Brain microvascular endothelial cell (primary cell): ENCODE measurements around the gene XAGE3.
"Not testable (repeated sequence)": the region's sequence is repeated elsewhere in the genome, so short reads cannot be mapped to it uniquely, and the experiment has no call there.

Experiments
- DNase-seq: peaks from one replicate; pipeline ENCODE4 v3.0.0-alpha.2; 2020
- H3K27ac ChIP-seq: fragments of 250-450 bp; sonication (Bioruptor Pico); 2 replicates; pipeline ENCODE4 v1.5.1; 2020; ENCODE audit warnings: mild to moderate bottlenecking, moderate library complexity
- H3K27me3 ChIP-seq: fragments of 250-450 bp; sonication (Bioruptor Pico); replicated peaks from 2 replicates; pipeline ENCODE4 v1.5.1; 2020; ENCODE audit warnings: mild to moderate bottlenecking
- H3K36me3 ChIP-seq: fragments of 250-450 bp; sonication (Bioruptor Pico); replicated peaks from 2 replicates; pipeline ENCODE4 v1.5.1; 2020; ENCODE audit warnings: mild to moderate bottlenecking
- H3K4me3 ChIP-seq: 2 replicates; pipeline ENCODE4 v1.5.1; 2011; ENCODE audit warnings: low read depth, mild to moderate bottlenecking, control low read depth, low read length, moderate library complexity
- in situ Hi-C: cut with HindIII; loops from 2 replicates; pipeline ENCODE4 v1.10.0; 2017; ENCODE audit warnings: low sequenced_read_pairs, low pct_ligation_motif_present
- TF ChIP-seq, protein P1 (sequence below): IDR thresholded peaks from 2 replicates; pipeline ENCODE4 v1.5.1; 2011; ENCODE audit warnings: low read depth, mild to moderate bottlenecking, moderate library complexity, low read length, control low read depth, inconsistent platforms; ENCODE audit errors: missing control alignments

XAGE3 gene, protein sequence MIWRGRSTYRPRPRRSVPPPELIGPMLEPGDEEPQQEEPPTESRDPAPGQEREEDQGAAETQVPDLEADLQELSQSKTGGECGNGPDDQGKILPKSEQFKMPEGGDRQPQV

DNA sequence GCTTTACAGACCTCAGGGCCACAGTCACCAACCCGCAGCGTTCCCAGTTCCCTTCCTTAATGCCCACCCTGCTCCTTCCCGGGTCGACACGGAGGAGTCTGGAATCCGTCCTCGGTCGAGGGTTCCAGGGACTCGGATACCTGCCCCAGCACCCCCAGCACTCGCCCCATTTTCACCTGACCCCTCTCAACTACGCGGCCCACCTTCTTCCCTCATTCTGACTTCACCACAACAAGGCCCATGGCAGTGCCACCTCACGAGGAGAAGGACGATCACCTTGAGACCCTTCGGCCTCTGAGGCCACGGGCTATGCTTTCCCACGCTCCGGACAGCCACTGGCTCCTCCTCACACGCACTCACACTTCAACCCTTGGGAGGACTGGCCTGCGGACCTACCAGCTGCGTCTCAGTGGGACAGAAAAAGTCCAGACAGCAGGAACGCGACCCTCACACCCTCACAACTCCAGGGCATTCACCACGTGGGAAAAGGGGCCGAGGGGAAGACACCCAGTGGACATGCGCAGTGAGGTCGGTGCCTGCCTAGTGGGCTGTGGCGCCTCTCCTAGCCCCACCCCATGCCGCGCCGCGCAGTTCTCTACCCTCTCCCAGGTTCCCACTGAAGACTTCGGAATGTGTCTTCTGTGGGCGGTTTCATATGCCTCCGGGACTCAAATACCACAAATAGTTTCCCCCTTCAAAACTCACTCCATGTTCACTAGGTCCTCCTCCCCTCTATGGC, at the start of gene XAGE3:
TSS of gene XAGE3 (minus strand) at position 474 of the 739 bp plus-strand sequence. CDS start 950 bp downstream, outside the sequence.
- no peak for DNase-seq
- Histone ChIP-seq H3K36me3 (no peaks in the 10 kb centered on the region), H3K27me3 (no peaks in the 10 kb centered on the region), H3K4me3 (no peak within 1 kb of the TSS), H3K27ac (no peak within 1 kb of the TSS)
- TF ChIP-seq, protein P1, sequence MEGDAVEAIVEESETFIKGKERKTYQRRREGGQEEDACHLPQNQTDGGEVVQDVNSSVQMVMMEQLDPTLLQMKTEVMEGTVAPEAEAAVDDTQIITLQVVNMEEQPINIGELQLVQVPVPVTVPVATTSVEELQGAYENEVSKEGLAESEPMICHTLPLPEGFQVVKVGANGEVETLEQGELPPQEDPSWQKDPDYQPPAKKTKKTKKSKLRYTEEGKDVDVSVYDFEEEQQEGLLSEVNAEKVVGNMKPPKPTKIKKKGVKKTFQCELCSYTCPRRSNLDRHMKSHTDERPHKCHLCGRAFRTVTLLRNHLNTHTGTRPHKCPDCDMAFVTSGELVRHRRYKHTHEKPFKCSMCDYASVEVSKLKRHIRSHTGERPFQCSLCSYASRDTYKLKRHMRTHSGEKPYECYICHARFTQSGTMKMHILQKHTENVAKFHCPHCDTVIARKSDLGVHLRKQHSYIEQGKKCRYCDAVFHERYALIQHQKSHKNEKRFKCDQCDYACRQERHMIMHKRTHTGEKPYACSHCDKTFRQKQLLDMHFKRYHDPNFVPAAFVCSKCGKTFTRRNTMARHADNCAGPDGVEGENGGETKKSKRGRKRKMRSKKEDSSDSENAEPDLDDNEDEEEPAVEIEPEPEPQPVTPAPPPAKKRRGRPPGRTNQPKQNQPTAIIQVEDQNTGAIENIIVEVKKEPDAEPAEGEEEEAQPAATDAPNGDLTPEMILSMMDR: no peak
- in situ Hi-C loops: no loop called here

GRCh38 chrX:52914704-52915103, 46.8 kb upstream of the XAGE3 start:
- H3K27me3 ChIP-seq, H3K27ac ChIP-seq, DNase-seq, H3K36me3 ChIP-seq, H3K4me3 ChIP-seq, in situ Hi-C loops: not testable (repeated sequence)

GRCh38 chrX:52913681-52914080, 45.8 kb upstream of the XAGE3 start:
- H3K4me3 ChIP-seq, H3K27me3 ChIP-seq, H3K27ac ChIP-seq, DNase-seq, in situ Hi-C loops, H3K36me3 ChIP-seq: not testable (repeated sequence)

DNA sequence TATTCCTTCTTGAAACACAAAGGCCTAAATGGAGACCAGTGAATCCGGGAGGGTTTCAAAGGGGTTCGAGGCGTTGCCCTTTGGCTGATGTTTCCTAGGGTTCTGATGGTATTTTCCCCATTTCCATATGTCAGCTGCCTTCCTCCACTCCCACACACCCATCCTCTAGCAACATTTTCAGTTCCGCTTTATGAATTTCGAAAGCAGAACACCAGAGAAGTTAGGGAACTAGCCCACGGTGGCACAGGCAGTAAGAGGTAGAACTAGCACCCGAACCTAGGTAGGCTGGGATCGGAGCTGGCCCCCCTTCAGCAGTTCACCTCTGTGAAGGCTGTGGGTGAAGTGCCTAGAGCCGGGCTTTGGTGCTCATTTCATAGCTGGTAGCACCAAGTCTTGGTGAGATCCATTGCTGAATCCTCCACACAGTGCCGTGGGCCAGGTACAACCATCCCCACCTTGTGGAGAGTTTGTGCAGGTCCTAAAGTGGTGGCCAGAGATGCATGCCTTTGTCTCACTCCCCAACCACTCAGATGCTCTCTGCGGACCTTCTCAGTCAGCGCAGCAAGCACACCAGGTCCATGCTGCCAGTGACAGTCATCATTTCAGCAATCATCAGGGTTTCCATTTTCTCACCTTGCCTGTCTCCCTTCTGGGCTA, 41.6 kb upstream of the XAGE3 start:
- H3K27ac ChIP-seq, H3K36me3 ChIP-seq, H3K27me3 ChIP-seq, H3K4me3 ChIP-seq, in situ Hi-C loops, DNase-seq: not testable (repeated sequence)

GRCh38 chrX:52907900-52908299, 40.0 kb upstream of the XAGE3 start:
- H3K27ac ChIP-seq, H3K4me3 ChIP-seq, DNase-seq, H3K36me3 ChIP-seq, in situ Hi-C loops, H3K27me3 ChIP-seq: not testable (repeated sequence)

DNA sequence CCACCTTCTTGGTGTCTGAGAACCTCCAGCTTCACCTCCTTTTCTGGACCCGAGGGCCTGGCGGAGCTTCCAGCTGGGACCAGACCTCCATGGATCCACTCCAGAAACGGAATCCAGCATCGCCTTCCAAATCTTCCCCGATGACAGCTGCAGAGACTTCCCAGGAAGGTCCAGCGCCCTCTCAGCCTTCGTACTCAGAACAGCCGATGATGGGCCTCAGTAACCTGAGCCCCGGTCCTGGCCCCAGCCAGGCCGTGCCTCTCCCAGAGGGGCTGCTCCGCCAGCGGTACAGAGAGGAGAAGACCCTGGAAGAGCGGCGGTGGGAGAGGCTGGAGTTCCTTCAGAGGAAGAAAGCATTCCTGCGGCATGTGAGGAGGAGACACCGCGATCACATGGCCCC, 39.3 kb upstream of the XAGE3 start:
- H3K36me3 ChIP-seq, H3K27ac ChIP-seq, H3K27me3 ChIP-seq, DNase-seq, H3K4me3 ChIP-seq, in situ Hi-C loops: not testable (repeated sequence)

- H3K36me3 ChIP-seq, in situ Hi-C loops, H3K4me3 ChIP-seq, DNase-seq, H3K27ac ChIP-seq, H3K27me3 ChIP-seq: not testable (repeated sequence)
These were observed 38.2 kb upstream of the XAGE3 start for GRCh38 chrX:52906072-52906471.

GRCh38 chrX:52905531-52905930, 37.6 kb upstream of the XAGE3 start:
- H3K4me3 ChIP-seq, DNase-seq, H3K27ac ChIP-seq, H3K27me3 ChIP-seq, H3K36me3 ChIP-seq, in situ Hi-C loops: not testable (repeated sequence)

GRCh38 chrX:52896855-52897709, 29.2 kb upstream of the XAGE3 start, which contains the start of gene FAM156B:
TSS of gene FAM156B (plus strand) at chrX:52897330. CDS start at chrX:52907226, 9,896 bp downstream.
- H3K27me3 ChIP-seq, H3K4me3 ChIP-seq, H3K27ac ChIP-seq, H3K36me3 ChIP-seq, DNase-seq, in situ Hi-C loops: not testable (repeated sequence)

GRCh38 chrX:52896438-52896837, 28.6 kb upstream of the XAGE3 start:
- H3K27me3 ChIP-seq, DNase-seq, in situ Hi-C loops, H3K36me3 ChIP-seq, H3K27ac ChIP-seq, H3K4me3 ChIP-seq: not testable (repeated sequence)

- H3K4me3 ChIP-seq, in situ Hi-C loops, H3K27ac ChIP-seq, DNase-seq, H3K36me3 ChIP-seq, H3K27me3 ChIP-seq: not testable (repeated sequence)
These were observed 20.2 kb upstream of the XAGE3 start for GRCh38 chrX:52888090-52888489.

DNA sequence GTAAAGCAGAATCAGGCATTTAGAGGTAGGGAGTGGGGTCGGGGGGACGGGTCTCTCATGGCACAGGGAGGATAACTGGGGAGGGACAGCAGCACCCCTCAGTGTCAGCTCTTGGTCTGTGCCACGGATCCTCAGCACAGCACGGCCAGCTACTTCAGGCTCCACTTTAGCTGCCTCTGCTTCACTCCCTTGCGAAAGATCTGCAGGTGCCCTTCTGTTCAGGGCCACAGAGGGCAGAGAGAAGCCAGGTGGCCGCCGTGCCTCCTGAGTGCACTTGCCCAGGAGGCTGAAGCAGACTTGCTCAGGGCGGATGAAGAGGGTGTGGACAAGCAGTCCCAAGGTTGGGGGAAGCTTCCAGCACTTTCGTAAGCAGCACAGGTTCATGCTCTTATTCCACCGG, 19.6 kb upstream of the XAGE3 start:
- in situ Hi-C loops, H3K4me3 ChIP-seq, H3K27me3 ChIP-seq, DNase-seq, H3K27ac ChIP-seq, H3K36me3 ChIP-seq: not testable (repeated sequence)

DNA sequence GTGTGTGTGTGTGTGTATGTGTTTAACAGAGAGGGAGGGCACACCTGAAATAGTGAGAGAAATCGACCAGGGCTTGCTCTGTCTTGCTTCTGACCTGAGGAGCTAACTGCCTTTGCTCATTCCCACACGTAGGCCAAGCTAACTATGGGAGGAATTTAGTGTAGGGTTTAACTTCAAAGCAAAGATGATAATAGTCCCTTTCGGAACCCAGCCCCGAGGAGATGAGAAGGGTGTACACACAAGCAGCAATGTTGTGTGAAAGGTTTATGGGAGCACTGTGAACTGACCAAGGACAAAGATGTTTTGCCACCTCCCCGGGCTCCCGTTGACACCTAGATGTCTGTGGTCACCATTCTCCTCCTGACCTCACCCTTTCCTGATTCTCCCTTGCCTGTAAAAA, 8.5 kb upstream of the XAGE3 start:
- H3K4me3 ChIP-seq, in situ Hi-C loops, DNase-seq, H3K27ac ChIP-seq, H3K27me3 ChIP-seq, H3K36me3 ChIP-seq: not testable (repeated sequence)
